HepG2 (cell line): ENCODE measurements around the gene DHTKD1. TPM values are rescaled to one million over a fixed set of nuclear protein-coding genes. Genes with fewer than 3 reads are reported as not detected.

Experiments used
- ARNTL ChIP-seq: sonication (generic); formaldehyde crosslinking; IDR thresholded peaks from 2 replicates; pipeline ENCODE4 v1.4.0; 2020; ENCODE audit warnings: mild to moderate bottlenecking, missing genetic modification reagents
- ESRRA ChIP-seq: sonication (generic); formaldehyde crosslinking; IDR thresholded peaks from 2 replicates; pipeline ENCODE4 v1.5.1; 2020; ENCODE audit warnings: mild to moderate bottlenecking, low read depth, missing genetic modification reagents
- FOSL1 ChIP-seq: sonication (generic); formaldehyde crosslinking; IDR thresholded peaks from 2 replicates; pipeline ENCODE4 v1.9.0; 2021; ENCODE audit warnings: missing genetic modification reagents, borderline replicate concordance
- KDM3A ChIP-seq: IDR thresholded peaks from 2 replicates; pipeline ENCODE4 v1.6.1; 2018; ENCODE audit warnings: low read depth, missing compliant biosample characterization
- MAFF ChIP-seq: IDR thresholded peaks from 2 replicates; pipeline ENCODE4 v1.6.1; 2011; ENCODE audit warnings: low read depth, low read length, improper control_type of control experiment
- RBAK ChIP-seq: sonication (generic); formaldehyde crosslinking; IDR thresholded peaks from 2 replicates; pipeline ENCODE4 v1.5.1; 2020; ENCODE audit warnings: mild to moderate bottlenecking, missing genetic modification reagents
- SAFB2 ChIP-seq: sonication (generic); formaldehyde crosslinking; IDR thresholded peaks from 2 replicates; pipeline ENCODE4 v1.5.1; 2020; ENCODE audit warnings: missing genetic modification reagents, low read depth, mild to moderate bottlenecking, borderline replicate concordance
- SIX4 ChIP-seq: sonication (generic); formaldehyde crosslinking; IDR thresholded peaks from 2 replicates; pipeline ENCODE4 v1.4.0; 2020; ENCODE audit warnings: missing genetic modification reagents
- TBL1XR1 ChIP-seq: fragments of 150-350 bp; IDR thresholded peaks from 2 replicates; pipeline ENCODE4 v1.6.1; 2014; ENCODE audit warnings: borderline replicate concordance, low read length; ENCODE audit not compliant: partially characterized antibody
- YEATS2 ChIP-seq: sonication (generic); formaldehyde crosslinking; IDR thresholded peaks from 2 replicates; pipeline ENCODE4 v1.4.0; 2020; ENCODE audit warnings: missing genetic modification reagents, borderline replicate concordance
- ZNF142 ChIP-seq: sonication (generic); formaldehyde crosslinking; IDR thresholded peaks from 2 replicates; pipeline ENCODE4 v1.4.0; 2020; ENCODE audit warnings: missing genetic modification reagents
- ZNF251 ChIP-seq: sonication (generic); formaldehyde crosslinking; IDR thresholded peaks from 2 replicates; pipeline ENCODE4 v1.9.0; 2021; ENCODE audit warnings: mild to moderate bottlenecking, missing genetic modification reagents
- ZNF512B ChIP-seq: sonication (generic); formaldehyde crosslinking; IDR thresholded peaks from 2 replicates; pipeline ENCODE4 v1.5.1; 2020; ENCODE audit warnings: missing genetic modification reagents, mild to moderate bottlenecking, borderline replicate concordance
- ZSCAN5A ChIP-seq: sonication (generic); formaldehyde crosslinking; IDR thresholded peaks from 2 replicates; pipeline ENCODE4 v1.8.0; 2022; ENCODE audit warnings: mild to moderate bottlenecking, missing genetic modification reagents, borderline replicate concordance
- polyA plus RNA-seq, 8 experiments: library from polyadenylated mRNA; depleted of rRNA in 3 of 8; stranded (reverse) in 7 of 8; unstranded in 1 of 8; fragments of >200 nt; fragmentation: Illumina TruSeq in 4 of 8; extraction: Trizol in 4 of 8; gene quantifications; 2 replicates each; pipeline versions ENCODE4 v1.2.1 to v1.2.3, GENCODE V29; 2011 to 2016; ENCODE audit warnings: low read depth in 4 of 8, missing spikeins in 1 of 8, mixed read lengths in 1 of 8; ENCODE audit not compliant: insufficient read depth in 1 of 8
- total RNA-seq, 5 experiments: library from RNA; depleted of rRNA; stranded (reverse); fragments of >200 nt; fragmentation: Illumina TruSeq; extraction: Trizol; gene quantifications; 2 replicates each; pipeline ENCODE4 v1.2.3, GENCODE V29; 2016; ENCODE audit warnings: low read depth in 1 of 5
- TF ChIP-seq, protein P1 (sequence below): sonication (generic); formaldehyde crosslinking; IDR thresholded peaks from 2 replicates; pipeline ENCODE4 v1.5.0; 2020; ENCODE audit warnings: mild to moderate bottlenecking, missing genetic modification reagents, borderline replicate concordance

Gene DHTKD1
- total and polyA plus RNA-seq, 2 of the 13 experiments (the other 11 are each of a cell fraction or from before 2014, with no cell fraction given): 9.6 to 14.1 TPM

DNA sequence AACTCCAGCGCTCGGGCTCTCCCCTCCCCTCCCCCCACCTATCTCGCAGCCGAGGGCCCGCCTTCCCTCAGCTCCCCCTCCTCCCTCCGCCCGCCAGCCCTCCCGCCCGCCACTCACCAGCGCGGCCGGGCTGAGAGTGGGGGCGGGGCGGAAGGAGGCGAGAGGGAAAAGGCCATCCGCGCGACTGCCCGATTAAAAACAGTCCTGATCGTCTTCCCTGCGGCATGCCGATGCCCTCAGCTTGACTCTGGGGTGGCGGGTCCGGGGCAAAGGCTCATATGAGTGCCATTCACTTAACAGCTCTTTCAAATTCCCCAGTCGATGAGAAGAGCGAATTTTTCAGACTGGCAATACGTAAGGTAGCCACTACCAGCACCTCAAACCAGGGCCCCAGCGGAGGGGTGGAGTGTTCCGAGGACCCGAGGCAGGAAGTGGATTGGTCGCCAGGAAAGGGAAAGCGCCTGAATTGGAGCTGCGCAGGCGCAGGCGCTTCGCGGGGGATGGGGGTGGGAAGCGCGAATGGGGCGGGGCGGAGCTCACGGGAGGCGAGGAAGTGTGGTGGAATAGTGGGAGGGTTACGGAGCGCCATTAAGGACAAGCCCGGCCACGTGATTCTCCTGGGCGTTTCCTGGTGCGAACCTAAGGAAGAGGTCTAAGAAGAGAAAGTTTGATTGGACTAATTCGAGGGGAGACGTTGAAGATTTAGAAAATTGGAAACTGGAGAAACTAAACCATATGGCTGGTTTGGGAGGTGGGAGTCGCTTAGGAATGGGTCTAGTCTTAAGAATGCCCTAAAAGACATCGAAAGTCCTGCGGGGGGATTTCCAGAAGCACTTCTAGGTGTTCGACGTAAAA is 25.7 kb upstream of the DHTKD1 start, which contains the start of gene UPF2 (continued):
- TF ChIP-seq, protein P1, sequence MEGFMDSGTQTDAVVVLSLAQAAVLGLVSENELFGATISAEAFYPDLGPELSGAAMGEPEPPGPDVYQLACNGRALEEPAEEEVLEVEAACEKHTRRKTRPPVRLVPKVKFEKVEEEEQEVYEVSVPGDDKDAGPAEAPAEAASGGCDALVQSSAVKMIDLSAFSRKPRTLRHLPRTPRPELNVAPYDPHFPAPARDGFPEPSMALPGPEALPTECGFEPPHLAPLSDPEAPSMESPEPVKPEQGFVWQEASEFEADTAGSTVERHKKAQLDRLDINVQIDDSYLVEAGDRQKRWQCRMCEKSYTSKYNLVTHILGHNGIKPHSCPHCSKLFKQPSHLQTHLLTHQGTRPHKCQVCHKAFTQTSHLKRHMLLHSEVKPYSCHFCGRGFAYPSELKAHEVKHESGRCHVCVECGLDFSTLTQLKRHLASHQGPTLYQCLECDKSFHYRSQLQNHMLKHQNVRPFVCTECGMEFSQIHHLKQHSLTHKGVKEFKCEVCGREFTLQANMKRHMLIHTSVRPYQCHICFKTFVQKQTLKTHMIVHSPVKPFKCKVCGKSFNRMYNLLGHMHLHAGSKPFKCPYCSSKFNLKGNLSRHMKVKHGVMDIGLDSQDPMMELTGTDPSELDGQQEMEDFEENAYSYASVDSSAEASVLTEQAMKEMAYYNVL: 0 out of 2 replicates have a peak, but pooled peaks have one; percentile 6
- TF ChIP-seq SAFB2 (CRISPR knock-in tag): no peak
- TF ChIP-seq ZNF512B: no peak
- TF ChIP-seq MAFF: no peak
- TF ChIP-seq YEATS2 (CRISPR knock-in tag): peak; percentile 84; the same call in 1 of the 2 replicates
- TF ChIP-seq KDM3A (CRISPR knock-in tag): no peak
- peak; percentile 16 for TF ChIP-seq TBL1XR1
- no peak for TF ChIP-seq SIX4 (CRISPR knock-in tag)
- TF ChIP-seq ARNTL: 0 out of 2 replicates have a peak, but pooled peaks have one; percentile 11
- no peak for TF ChIP-seq ZNF142 (CRISPR knock-in tag)
- TF ChIP-seq ZNF251: no peak
- no peak for TF ChIP-seq FOSL1 (CRISPR knock-in tag)
- TF ChIP-seq ZSCAN5A (CRISPR knock-in tag): no peak
- TF ChIP-seq RBAK (CRISPR knock-in tag): no peak
- TF ChIP-seq ESRRA (CRISPR knock-in tag): no peak
